ENCODE data around the gene IKZF3.
"Not testable (repeated sequence)": the region's sequence is repeated elsewhere in the genome, so short reads cannot be mapped to it uniquely, and the experiment has no call there.

IKZF3 gene

DNA sequence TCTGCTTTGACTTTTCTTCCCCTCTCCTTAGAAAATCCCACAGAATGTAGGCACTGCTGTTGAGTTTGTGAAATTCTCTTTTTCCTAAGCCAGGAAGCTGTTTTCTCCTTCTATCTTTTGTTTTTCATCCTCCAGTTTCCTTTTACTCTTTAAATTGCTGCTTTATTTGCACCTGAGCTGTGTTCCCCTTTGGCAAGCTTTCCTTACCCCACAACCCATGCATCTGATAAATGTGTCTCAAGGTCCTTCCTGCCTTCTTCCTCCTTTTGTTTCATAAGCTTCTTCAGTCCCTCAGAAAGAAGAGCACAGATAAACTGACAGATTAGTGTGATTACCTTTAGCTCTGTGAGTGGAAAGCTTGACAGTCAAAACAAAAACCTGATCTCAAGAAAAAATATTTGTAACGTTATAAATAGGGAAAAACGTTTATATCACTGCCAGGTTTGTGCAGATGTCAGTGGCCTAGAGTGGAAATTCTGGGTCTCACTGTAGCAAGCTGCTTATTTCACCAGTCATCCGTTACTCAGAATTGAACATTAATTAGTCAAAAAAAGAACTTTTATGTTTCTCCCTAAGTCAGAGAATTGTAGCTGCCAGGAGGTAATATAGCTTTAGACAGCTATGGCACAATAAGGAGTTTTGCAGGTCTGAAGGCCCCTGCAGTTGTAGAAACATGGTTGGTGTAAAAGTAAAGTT is 30.7 kb upstream of the IKZF3 start:
- TF ChIP-seq EZH2 (IDR thresholded peaks at IDR 0.05; ENCODE audit: borderline replicate concordance, low read depth, low read length, severe bottlenecking) = no peak
- TF ChIP-seq, protein P1, sequence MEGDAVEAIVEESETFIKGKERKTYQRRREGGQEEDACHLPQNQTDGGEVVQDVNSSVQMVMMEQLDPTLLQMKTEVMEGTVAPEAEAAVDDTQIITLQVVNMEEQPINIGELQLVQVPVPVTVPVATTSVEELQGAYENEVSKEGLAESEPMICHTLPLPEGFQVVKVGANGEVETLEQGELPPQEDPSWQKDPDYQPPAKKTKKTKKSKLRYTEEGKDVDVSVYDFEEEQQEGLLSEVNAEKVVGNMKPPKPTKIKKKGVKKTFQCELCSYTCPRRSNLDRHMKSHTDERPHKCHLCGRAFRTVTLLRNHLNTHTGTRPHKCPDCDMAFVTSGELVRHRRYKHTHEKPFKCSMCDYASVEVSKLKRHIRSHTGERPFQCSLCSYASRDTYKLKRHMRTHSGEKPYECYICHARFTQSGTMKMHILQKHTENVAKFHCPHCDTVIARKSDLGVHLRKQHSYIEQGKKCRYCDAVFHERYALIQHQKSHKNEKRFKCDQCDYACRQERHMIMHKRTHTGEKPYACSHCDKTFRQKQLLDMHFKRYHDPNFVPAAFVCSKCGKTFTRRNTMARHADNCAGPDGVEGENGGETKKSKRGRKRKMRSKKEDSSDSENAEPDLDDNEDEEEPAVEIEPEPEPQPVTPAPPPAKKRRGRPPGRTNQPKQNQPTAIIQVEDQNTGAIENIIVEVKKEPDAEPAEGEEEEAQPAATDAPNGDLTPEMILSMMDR (IDR thresholded peaks at IDR 0.05; ENCODE audit: borderline replicate concordance, extremely low read depth, low read length, poor library complexity, severe bottlenecking) = no peak
- ATAC-seq (ENCODE audit: insufficient read depth, low read depth) (no peak), DNase-seq (no peak)
- no peaks in the 10 kb centered on the region for H3K9me3 ChIP-seq (ENCODE audit: insufficient read depth, low read length, severe bottlenecking)
- H3K4me2 ChIP-seq (ENCODE audit: insufficient read depth, low read length) = no peak overlapping the region
- H3K79me2 ChIP-seq (ENCODE audit: insufficient read depth, low read length) = no peaks in the 10 kb centered on the region
- H3K36me3 ChIP-seq (ENCODE audit: insufficient read depth, low read length) = no peaks in the 10 kb centered on the region
- no peaks in the 10 kb centered on the region for H3K4me1 ChIP-seq (ENCODE audit: insufficient read depth, low read length)
- no peak overlapping the region for H3K4me3 ChIP-seq (ENCODE audit: low read depth in 1 of 2, low read length in 2 of 2)
- H2AFZ ChIP-seq (ENCODE audit: low read depth, low read length) = no peak overlapping the region
- H4K20me1 ChIP-seq (ENCODE audit: insufficient read depth, low read length) = no peaks in the 10 kb centered on the region
- H3K27ac ChIP-seq (ENCODE audit: low read length) = no peak overlapping the region
- H3K27me3 ChIP-seq (ENCODE audit: insufficient read depth, low read length, poor library complexity) = peaks cover 1% of the 10 kb centered on the region
- H3K9ac ChIP-seq (ENCODE audit: low read depth, low read length) = no peak overlapping the region

DNA sequence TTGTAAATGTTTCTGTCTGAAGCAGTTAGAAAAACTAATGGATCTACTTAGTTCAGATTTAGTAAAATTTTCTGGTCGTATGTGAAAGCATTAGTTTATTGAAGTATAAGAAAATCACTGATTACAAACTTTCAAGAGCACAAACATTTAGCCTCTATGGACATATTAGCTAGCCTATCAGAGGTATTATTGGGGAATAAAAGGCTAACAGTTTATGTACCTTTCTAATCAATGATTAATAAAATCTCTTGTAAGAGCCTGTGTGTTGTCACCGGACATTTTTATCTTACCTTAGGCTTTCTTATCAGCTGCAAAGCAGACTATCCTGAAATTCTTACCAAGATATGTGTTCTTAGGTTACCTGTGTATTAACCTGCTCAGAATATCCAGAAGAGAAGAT is 25.1 kb upstream of the IKZF3 start:
- Histone ChIP-seq H3K4me2 (ENCODE audit: insufficient read depth, low read length) (no peak overlapping the region), H3K36me3 (ENCODE audit: insufficient read depth, low read length) (no peaks in the 10 kb centered on the region), H3K4me3 (ENCODE audit: low read depth in 1 of 2, low read length in 2 of 2) (no peak overlapping the region), H3K27ac (ENCODE audit: low read length) (no peak overlapping the region), H2AFZ (ENCODE audit: low read depth, low read length) (no peak overlapping the region), H3K9ac (ENCODE audit: low read depth, low read length) (no peak overlapping the region), H3K27me3 (ENCODE audit: insufficient read depth, low read length, poor library complexity) (peaks cover 7% of the 10 kb centered on the region), H3K79me2 (ENCODE audit: insufficient read depth, low read length) (no peaks in the 10 kb centered on the region), H3K4me1 (ENCODE audit: insufficient read depth, low read length) (no peaks in the 10 kb centered on the region), H4K20me1 (ENCODE audit: insufficient read depth, low read length) (no peaks in the 10 kb centered on the region), H3K9me3 (ENCODE audit: insufficient read depth, low read length, severe bottlenecking) (no peaks in the 10 kb centered on the region)
- TF ChIP-seq, protein P1 (IDR thresholded peaks at IDR 0.05; ENCODE audit: borderline replicate concordance, extremely low read depth, low read length, poor library complexity, severe bottlenecking) = no peak
- no peak for TF ChIP-seq EZH2 (IDR thresholded peaks at IDR 0.05; ENCODE audit: borderline replicate concordance, low read depth, low read length, severe bottlenecking)
- DNase-seq (no peak), ATAC-seq (ENCODE audit: insufficient read depth, low read depth) (no peak)

DNA sequence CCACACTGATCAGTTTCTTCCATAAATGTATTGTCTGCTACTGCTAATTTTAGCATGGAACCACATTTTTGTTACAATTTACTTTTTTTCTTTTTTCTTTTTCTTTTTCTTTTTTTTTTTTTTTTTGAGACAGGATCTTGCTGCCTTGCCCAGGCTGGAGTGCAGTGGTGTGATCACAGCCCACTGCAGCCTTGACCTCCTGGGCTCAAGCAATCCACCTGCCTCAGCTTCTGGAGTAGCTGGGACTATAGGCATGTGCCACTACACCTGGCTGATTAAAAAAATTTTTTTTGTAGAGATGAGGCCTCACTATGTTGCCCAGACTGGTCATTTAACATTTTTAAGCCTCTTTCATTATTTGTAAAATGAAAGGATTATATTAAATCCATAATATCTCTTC is 23.0 kb upstream of the IKZF3 start:
- H3K27ac ChIP-seq (ENCODE audit: low read length) = no peak overlapping the region
- H3K9ac ChIP-seq (ENCODE audit: low read depth, low read length) = no peak overlapping the region
- H3K79me2 ChIP-seq (ENCODE audit: insufficient read depth, low read length) = no peaks in the 10 kb centered on the region
- no peak overlapping the region for H3K4me3 ChIP-seq (ENCODE audit: low read depth in 1 of 2, low read length in 2 of 2)
- TF ChIP-seq, protein P1 (IDR thresholded peaks at IDR 0.05; ENCODE audit: borderline replicate concordance, extremely low read depth, low read length, poor library complexity, severe bottlenecking) = no peak
- TF ChIP-seq EZH2 (IDR thresholded peaks at IDR 0.05; ENCODE audit: borderline replicate concordance, low read depth, low read length, severe bottlenecking) = no peak
- no peaks in the 10 kb centered on the region for H3K9me3 ChIP-seq (ENCODE audit: insufficient read depth, low read length, severe bottlenecking)
- no peak overlapping the region for H2AFZ ChIP-seq (ENCODE audit: low read depth, low read length)
- no peaks in the 10 kb centered on the region for H3K4me1 ChIP-seq (ENCODE audit: insufficient read depth, low read length)
- peaks cover 7% of the 10 kb centered on the region for H3K27me3 ChIP-seq (ENCODE audit: insufficient read depth, low read length, poor library complexity)
- no peaks in the 10 kb centered on the region for H3K36me3 ChIP-seq (ENCODE audit: insufficient read depth, low read length)
- no peak for DNase-seq
- ATAC-seq (ENCODE audit: insufficient read depth, low read depth) = no peak
- no peaks in the 10 kb centered on the region for H4K20me1 ChIP-seq (ENCODE audit: insufficient read depth, low read length)
- H3K4me2 ChIP-seq (ENCODE audit: insufficient read depth, low read length) = no peak overlapping the region

DNA sequence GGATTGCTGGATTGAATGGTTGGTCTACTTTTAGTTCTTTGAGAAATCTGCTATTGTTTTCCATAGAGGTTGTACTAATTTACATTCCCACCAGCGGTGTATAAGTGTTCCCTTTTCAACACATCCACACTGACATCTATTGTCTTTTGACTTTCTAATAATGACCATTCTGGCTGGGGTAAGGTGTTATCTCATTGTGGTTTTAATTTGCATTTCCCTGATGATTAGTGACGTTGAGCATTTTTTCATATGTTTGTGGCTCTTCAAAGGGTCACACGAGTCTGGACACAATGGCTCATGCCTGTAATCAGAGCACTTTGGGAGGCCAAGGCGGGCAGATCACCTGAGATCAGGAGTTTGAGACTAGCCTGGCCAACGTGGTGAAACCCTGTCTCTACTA is 22.0 kb upstream of the IKZF3 start:
- not testable (repeated sequence) for DNase-seq; H3K4me3 ChIP-seq (ENCODE audit: low read depth in 1 of 2, low read length in 2 of 2); H3K27ac ChIP-seq (ENCODE audit: low read length); H3K9me3 ChIP-seq (ENCODE audit: insufficient read depth, low read length, severe bottlenecking); H3K79me2 ChIP-seq (ENCODE audit: insufficient read depth, low read length); H3K9ac ChIP-seq (ENCODE audit: low read depth, low read length); ATAC-seq (ENCODE audit: insufficient read depth, low read depth); H3K27me3 ChIP-seq (ENCODE audit: insufficient read depth, low read length, poor library complexity); H3K36me3 ChIP-seq (ENCODE audit: insufficient read depth, low read length); H2AFZ ChIP-seq (ENCODE audit: low read depth, low read length); H4K20me1 ChIP-seq (ENCODE audit: insufficient read depth, low read length); H3K4me2 ChIP-seq (ENCODE audit: insufficient read depth, low read length); H3K4me1 ChIP-seq (ENCODE audit: insufficient read depth, low read length)
